HG03378 (cell line): ENCODE results near the gene LRP1.

Experiments
- ATAC-seq: cut with Tn5 transposase; IDR thresholded peaks from one replicate; pipeline ENCODE4 v1.9.1; 2021; ENCODE audit warnings: mild to moderate bottlenecking, moderate library complexity; ENCODE audit not compliant: unreplicated experiment

LRP1 gene

DNA sequence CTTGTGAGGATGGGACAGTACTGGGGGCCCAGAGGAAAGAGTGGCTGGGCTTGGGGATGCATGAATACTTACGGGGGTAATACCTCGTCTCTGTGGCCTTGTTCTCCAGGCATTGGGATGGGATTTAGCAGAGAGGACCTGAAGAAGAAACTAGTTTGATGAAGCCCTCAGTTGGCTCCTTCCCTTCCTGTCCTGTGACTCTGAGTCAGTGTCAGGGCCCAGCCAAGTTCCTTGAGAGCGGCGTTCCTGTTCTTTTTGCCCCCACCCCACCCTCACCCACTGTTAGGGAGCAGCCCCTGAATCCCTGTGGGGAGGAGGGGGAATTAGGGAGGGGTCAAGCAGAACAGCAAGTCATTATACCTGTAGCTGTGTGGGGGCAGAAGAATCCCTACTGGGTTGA is 24.4 kb downstream of the LRP1 start:
- no peak for ATAC-seq

GRCh38 chr12:57153415-57153997 is 25.2 kb downstream of the LRP1 start:
- ATAC-seq: no peak

GRCh38 chr12:57154076-57154475 is 25.8 kb downstream of the LRP1 start:
- no peak for ATAC-seq

GRCh38 chr12:57154804-57155434 is 26.6 kb downstream of the LRP1 start:
- no peak for ATAC-seq

GRCh38 chr12:57156701-57157403 is 28.6 kb downstream of the LRP1 start:
- no peak for ATAC-seq

DNA sequence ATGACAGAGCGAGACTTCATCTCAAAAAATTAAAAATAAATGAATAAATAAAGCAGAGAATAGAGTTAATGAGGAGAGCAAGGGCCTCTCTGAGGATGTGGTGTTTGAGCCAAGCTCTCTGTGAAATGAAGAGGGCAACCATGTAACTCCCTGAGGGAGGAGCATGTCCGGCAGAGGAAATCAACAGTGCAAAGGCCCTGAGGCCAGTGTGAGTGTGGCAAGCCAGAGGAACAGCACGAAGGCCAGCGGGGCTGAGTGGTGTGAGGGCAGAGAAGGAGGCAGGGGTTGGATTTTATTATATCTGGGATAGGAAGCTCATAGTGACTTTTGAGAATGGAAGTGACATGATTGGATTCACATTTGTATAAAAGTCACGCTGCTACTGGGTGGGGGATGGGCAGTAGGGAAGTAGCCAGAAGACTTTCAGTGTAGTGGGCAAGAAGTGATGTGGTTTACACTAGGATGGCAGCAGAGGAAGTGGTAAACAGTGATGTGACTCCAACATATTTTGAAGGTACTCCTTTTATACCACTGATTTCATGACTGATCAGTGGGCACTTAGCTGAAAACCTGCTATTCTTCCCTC is 29.4 kb downstream of the LRP1 start:
- no peak for ATAC-seq

DNA sequence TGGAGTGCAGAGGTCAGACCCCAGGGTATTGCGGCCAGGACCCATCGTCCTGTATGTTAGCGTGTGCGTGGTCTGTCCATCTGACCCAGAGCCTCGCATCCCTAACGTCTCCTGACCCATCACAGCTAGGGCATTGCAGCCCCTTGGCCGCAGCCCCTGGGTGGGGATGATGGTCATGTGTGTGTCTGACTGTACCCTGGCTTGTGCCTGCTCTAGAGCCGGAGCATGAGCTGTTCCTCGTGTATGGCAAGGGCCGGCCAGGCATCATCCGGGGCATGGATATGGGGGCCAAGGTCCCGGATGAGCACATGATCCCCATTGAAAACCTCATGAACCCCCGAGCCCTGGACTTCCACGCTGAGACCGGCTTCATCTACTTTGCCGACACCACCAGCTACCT is 29.9 kb downstream of the LRP1 start:
- ATAC-seq: no peak

DNA sequence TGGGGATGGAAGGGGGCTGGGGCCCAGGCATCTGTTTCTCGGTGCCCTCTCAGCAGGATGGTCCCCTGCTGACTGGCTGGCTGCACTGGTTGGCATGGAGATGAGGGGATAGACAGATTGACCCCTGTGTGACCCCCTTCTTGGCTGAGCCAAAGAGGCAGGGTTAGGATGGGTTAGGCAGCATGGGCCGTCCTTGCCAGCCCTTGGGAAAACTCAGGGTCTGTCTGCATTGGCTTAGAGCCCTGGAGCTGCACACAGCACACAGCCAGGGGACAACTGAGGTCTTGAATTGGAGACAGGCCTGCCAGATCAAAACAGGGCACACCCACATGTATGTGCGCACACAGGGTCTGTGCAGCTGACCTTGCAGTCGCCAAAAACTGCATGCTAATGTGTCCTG is 30.4 kb downstream of the LRP1 start:
- no peak for ATAC-seq

- ATAC-seq: no peak
Observed at GRCh38 chr12:57159311-57159710, 31.0 kb downstream of the LRP1 start.

GRCh38 chr12:57160040-57160439 is 31.8 kb downstream of the LRP1 start:
- no peak for ATAC-seq

DNA sequence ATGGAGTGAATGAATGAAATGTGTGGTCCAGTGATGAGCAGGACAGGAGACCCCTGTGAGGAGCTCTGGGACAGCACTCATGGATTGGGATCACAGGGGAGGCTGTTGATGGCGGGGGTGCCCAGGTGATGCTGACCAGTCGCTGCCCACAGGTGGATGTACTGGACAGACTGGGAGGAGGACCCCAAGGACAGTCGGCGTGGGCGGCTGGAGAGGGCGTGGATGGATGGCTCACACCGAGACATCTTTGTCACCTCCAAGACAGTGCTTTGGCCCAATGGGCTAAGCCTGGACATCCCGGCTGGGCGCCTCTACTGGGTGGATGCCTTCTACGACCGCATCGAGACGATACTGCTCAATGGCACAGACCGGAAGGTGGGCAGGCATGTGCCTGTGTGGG is 32.5 kb downstream of the LRP1 start:
- ATAC-seq: no peak

GRCh38 chr12:57161491-57161890 is 33.2 kb downstream of the LRP1 start:
- no peak for ATAC-seq

GRCh38 chr12:57162553-57163125 is 34.4 kb downstream of the LRP1 start:
- ATAC-seq: no peak

GRCh38 chr12:57164454-57164853 is 36.2 kb downstream of the LRP1 start:
- ATAC-seq: no peak

GRCh38 chr12:57164966-57165625 is 36.8 kb downstream of the LRP1 start:
- no peak for ATAC-seq

- ATAC-seq: no peak
Observed at GRCh38 chr12:57165741-57166140, 37.5 kb downstream of the LRP1 start.

DNA sequence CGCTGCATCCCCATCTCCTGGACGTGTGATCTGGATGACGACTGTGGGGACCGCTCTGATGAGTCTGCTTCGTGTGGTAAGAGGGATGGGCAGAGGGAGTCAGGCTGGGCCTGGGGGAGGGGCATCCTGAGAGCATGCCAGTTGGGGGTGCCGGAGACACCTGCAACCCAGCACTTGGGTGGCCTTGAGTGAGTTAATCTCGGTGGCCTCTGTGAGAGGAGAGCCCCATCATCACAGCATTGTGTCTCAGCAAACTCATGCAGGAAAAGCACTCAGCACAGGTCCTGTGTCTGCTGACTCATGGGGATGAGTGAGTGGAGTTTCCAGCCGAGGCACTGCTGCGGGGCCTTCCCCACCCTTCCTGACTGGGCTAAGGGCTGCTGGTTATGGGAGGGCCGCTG is 38.7 kb downstream of the LRP1 start:
- ATAC-seq: no peak

DNA sequence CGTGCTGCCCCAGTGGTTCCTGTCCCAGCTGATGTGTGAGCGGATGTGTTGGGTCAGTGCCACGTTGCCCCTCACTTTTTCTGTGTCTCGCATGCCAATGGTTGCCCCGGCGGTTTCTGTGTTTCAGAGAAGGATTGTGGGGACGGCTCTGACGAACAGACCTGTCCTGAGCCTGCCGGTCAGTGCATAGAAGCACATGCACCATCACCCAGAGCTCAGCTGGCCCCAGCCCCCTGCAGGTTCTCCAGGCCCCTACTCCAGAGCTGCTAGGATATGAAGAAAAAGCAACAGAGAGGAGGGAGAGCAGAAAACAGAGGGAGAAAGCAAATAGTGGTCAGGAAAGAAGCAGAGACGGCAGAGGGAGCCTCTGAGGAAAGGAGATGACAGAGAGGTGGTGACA is 39.8 kb downstream of the LRP1 start:
- ATAC-seq: no peak

GRCh38 chr12:57169046-57169795 is 40.9 kb downstream of the LRP1 start:
- no peak for ATAC-seq

DNA sequence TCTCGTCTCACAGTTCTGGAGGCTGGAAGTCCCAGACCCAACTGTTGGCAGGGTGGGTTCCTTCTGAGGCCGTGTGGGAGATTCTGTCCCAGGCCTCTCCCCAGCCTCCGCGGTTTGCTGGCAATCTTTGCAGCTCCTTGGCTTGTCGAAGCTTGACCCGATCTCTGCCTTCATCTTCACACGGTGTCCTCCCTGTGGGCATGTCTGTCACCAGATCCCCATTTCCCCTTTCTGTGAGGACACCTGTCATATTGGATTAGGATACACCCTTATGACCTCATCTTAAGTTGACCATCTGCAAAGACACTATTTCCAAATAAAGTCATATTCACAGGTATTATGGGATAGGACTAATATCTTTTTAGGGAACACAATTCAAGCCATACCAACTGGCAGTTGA is 41.7 kb downstream of the LRP1 start:
- ATAC-seq: no peak

- ATAC-seq: no peak
Observed at GRCh38 chr12:57170408-57170807, 42.1 kb downstream of the LRP1 start.
